Fibroblast of skin of right quadriceps (primary cell): ENCODE data around the gene RANBP10.
"Not testable (repeated sequence)": the region's sequence is repeated elsewhere in the genome, so short reads cannot be mapped to it uniquely, and the experiment has no call there.

Experiments
- DNase-seq: peaks from one replicate; pipeline ENCODE4 v3.0.0-alpha.2; 2013

Gene RANBP10

GRCh38 chr16:67708368-67708771 lies 98.0 kb downstream of the RANBP10 start:
- DNase-seq, result no peak

GRCh38 chr16:67707790-67708189 lies 98.6 kb downstream of the RANBP10 start:
- DNase-seq, result no peak

- DNase-seq, result no peak
Observed at GRCh38 chr16:67707210-67707609, 99.2 kb downstream of the RANBP10 start.

- no peak for DNase-seq
Observed at GRCh38 chr16:67704110-67704509, 102.2 kb downstream of the RANBP10 start.

GRCh38 chr16:67703626-67704025 lies 102.7 kb downstream of the RANBP10 start:
- no peak for DNase-seq

GRCh38 chr16:67702130-67702529 lies 104.2 kb downstream of the RANBP10 start:
- no peak for DNase-seq

- DNase-seq, result no peak
Observed at GRCh38 chr16:67701420-67701819, 104.9 kb downstream of the RANBP10 start.

GRCh38 chr16:67699265-67699664 lies 107.1 kb downstream of the RANBP10 start:
- DNase-seq, result no peak

- no peak for DNase-seq
Observed at GRCh38 chr16:67697422-67698185, 108.8 kb downstream of the RANBP10 start.

GRCh38 chr16:67694611-67695010 lies 111.7 kb downstream of the RANBP10 start:
- DNase-seq, result no peak

GRCh38 chr16:67693517-67694285 lies 112.7 kb downstream of the RANBP10 start:
- DNase-seq, result not testable (repeated sequence)

GRCh38 chr16:67685388-67686112 lies 120.8 kb downstream of the RANBP10 start:
- no peak for DNase-seq

- no peak for DNase-seq
Observed at GRCh38 chr16:67683767-67684166, 122.6 kb downstream of the RANBP10 start.

GRCh38 chr16:67679935-67680897 lies 126.1 kb downstream of the RANBP10 start:
- no peak for DNase-seq

- no peak for DNase-seq
Observed at GRCh38 chr16:67678354-67679023, 127.9 kb downstream of the RANBP10 start.

GRCh38 chr16:67677712-67678111 lies 128.6 kb downstream of the RANBP10 start:
- DNase-seq, result no peak

- no peak for DNase-seq
Observed at GRCh38 chr16:67676939-67677338, 129.4 kb downstream of the RANBP10 start.

- no peak for DNase-seq
Observed at GRCh38 chr16:67676516-67676915, 129.8 kb downstream of the RANBP10 start.

GRCh38 chr16:67675999-67676398 lies 130.4 kb downstream of the RANBP10 start:
- DNase-seq, result no peak

GRCh38 chr16:67675579-67675935 lies 130.8 kb downstream of the RANBP10 start:
- no peak for DNase-seq

- DNase-seq, result no peak
Observed at GRCh38 chr16:67674851-67675578, 131.3 kb downstream of the RANBP10 start.
